NCI-H526 (cell line): ENCODE results near the gene OPRM1.

ENCODE experiments used
- DNase-seq, 2 experiments: peaks; one replicate each; lab custom pipeline; 2025; lab: John Stamatoyannopoulos, UW

OPRM1 gene

GRCh38 chr6:154277629-154278017 is 238.6 kb downstream of the OPRM1 start:
- DNase-seq: no peak

DNA sequence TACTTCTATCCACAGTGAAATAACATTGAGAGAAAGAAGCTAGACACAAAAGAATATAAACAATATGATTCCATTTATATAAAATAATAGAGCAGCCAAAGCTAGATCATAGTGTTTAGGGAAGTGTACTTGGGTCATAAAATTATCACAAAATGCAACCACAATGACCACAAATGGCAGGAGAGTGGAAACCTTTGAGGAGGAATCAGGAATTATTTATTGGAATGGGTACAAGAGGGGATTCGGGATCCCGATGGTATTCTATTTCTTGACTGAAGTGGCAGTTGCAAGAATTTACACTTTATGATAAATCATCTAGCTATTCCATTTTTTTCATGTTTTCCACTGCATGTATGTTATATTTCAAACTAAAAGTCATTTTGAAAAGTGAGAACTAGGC is 241.5 kb downstream of the OPRM1 start:
- no peak for DNase-seq

DNA sequence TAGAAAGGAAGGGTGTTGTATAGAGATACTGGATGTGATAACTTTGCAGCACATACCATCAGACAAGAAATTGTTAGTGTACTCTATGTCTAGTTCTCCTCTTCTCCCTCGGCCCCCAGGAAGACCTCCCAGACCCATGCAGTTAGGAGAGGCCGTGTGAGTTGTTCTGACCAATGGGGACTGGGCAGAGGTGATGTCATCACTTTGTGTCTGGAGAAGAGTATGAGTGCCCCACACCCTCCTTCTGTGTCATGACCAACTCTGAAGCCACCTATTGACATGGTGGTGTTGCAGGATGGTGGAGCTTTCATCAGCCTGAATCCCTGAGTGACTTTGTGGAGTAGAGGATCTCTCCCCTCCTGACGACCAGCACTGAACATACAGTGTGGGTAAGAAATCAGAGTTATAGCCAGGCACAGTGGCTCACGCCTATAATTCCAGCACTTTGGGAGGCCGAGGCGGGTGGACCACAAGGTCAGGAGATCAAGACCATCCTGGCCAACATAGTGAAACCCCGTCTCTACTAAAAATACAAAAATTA is 245.3 kb downstream of the OPRM1 start:
- no peak for DNase-seq

DNA sequence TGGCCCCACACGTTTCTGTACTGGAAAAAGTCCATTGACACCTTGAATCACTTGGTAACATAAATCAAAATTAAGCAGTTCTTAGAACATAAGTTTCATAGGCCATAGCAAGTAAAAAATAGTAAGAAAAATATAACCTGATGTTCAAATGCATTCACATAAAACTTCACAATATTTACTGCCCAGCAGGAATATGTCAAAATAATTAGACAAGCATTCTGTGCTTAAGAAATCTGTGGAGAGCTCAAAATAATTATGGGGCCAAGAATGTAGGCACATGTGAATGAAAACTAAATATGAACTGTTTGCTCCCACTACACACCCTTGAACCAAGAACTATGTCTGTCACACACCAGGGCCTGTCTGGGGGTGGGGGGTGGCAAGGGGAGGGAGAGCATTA is 246.8 kb downstream of the OPRM1 start:
- no peak for DNase-seq

- no peak for DNase-seq
Observed at GRCh38 chr6:154289818-154290508, 250.9 kb downstream of the OPRM1 start.

- DNase-seq: no peak
Observed at GRCh38 chr6:154292066-154292465, 253.0 kb downstream of the OPRM1 start.

DNA sequence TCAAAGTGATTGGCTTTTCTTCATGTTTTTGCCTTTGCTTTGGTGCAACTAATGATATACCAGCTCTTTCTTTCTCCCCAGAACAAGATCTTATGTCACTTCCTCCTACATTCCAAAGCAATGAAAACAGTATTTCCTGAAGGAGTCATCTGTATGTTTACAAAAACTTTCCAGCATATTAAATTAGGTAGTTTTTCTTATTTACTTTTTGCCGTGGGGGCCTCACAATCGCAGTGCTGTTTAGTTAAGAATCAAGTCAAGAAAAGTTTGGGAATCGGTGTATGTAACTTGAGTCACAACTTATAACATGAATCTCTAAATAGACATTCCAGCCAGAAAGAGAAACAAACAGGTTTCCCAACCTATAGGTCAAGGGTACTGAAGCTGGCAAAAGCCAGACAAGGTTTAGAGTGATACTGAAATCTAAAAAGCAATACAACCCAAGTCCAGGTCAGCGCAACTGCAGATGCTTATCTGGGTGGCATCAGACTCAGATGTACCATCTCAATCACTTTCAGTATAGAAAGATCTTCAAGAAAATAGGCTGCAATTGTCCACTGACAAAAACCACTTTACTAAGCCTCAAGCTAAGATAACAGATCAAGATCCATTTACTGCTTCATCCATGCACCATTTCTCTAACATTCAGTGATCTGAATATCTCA is 253.9 kb downstream of the OPRM1 start:
- no peak for DNase-seq

DNA sequence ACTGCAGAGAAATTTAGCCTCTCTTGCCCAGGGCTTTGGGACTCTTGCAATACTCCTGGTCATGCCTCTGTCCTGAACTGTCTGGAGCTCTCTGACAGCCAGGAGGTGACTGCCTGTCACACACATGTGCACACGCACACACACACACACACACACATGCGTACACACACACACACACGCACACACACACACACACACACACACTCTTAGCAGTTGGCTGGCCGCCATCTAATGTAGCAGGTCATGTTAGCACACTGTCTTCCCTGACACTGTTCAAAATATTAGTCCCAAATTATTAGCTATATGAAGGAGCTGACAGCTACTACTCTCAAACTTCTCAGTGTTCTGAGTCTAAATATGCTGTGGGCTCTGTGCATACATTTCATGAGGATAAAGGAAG is 256.7 kb downstream of the OPRM1 start:
- DNase-seq: no peak
